Measurements from ENCODE around the gene OPTC.
"Not testable (repeated sequence)": the region's sequence is repeated elsewhere in the genome, so short reads cannot be mapped to it uniquely, and the experiment has no call there.

The OPTC gene

DNA sequence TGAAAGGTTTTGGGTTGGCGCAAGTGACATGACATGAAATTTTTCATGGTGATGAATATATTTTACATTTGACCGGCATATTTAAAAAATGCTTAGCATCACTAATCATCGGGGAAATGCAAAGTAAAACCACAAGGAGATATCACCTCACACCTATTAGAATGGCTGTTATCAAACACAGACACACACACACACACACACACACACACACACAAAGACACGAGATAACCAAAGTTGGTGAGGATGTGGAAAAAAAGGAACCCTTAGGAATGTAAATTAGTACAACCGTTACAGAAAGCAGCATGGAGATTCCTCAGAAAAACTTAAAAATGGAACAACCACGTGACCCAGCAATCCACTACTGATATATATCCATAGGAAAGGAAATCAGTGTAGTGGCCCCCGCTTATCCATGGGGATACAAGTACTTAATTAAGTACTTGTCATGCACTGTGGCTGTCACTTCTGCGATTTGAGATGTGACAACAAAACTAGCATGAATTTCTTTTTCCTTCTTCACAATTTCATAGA is 34.2 kb upstream of the OPTC start:
- no peaks in the 10 kb centered on the region for H3K36me3 ChIP-seq (ENCODE audit: insufficient read depth, low read length)
- no peaks in the 10 kb centered on the region for H3K9me3 ChIP-seq (ENCODE audit: control insufficient read depth, insufficient read depth, low read length)
- H3K4me1 ChIP-seq (ENCODE audit: insufficient read depth, low read length), result peaks cover 7% of the 10 kb centered on the region; the same call in 1 of the 2 replicates
- H3K9ac ChIP-seq (ENCODE audit: low read depth, low read length), result no peak overlapping the region

DNA sequence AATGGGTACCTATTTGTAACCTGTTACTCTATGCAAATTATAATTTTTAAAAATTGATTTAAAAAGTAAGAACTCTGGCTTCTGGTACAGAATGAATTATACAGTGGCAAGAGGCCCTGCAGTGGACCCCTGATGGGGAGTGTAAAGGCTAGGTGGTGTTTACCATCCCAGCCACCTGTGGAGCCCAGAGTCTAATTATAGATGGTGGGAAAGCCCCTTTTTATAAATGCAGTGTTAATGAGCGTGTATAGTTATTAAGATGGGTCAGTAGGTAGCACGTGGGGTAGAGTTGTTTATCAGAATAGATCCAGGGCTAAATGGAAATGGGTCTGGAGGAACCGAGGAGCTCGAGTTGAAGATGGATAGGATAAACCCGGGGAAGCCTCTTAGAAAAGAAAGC is 32.2 kb upstream of the OPTC start:
- Histone ChIP-seq H3K9ac (ENCODE audit: low read depth, low read length) (no peak overlapping the region), H3K9me3 (ENCODE audit: control insufficient read depth, insufficient read depth, low read length) (no peaks in the 10 kb centered on the region), H3K36me3 (ENCODE audit: insufficient read depth, low read length) (no peaks in the 10 kb centered on the region), H3K4me1 (ENCODE audit: insufficient read depth, low read length) (peaks cover 15% of the 10 kb centered on the region; the same call in 1 of the 2 replicates)

DNA sequence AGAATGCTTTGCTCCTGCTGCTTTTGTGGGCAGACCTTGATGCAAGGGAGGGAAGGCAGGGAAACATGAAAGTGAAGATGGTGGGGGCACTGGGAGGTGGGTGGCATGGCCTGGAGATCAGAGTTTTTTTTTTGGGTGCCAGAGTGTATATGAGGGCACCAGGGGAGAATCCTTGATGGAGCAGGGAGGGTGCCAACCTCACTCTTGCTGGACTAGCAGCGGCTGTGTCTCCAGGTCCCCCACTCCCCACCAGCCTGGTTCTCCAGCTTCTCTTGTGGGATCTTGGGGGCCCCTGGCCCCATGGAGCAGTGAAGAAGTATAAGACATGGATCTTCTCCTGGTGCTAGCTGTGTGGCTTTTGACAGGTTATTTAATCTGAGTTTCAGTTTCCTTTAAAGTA is 31.8 kb upstream of the OPTC start:
- Histone ChIP-seq H3K36me3 (ENCODE audit: insufficient read depth, low read length) (no peaks in the 10 kb centered on the region), H3K4me1 (ENCODE audit: insufficient read depth, low read length) (peaks cover 18% of the 10 kb centered on the region; the same call in 1 of the 2 replicates), H3K9ac (ENCODE audit: low read depth, low read length) (no peak overlapping the region), H3K9me3 (ENCODE audit: control insufficient read depth, insufficient read depth, low read length) (no peaks in the 10 kb centered on the region)

GRCh38 chr1:203462878-203463277 is 31.1 kb upstream of the OPTC start:
- no peaks in the 10 kb centered on the region for H3K36me3 ChIP-seq (ENCODE audit: insufficient read depth, low read length)
- peaks cover 18% of the 10 kb centered on the region; the same call in 1 of the 2 replicates for H3K4me1 ChIP-seq (ENCODE audit: insufficient read depth, low read length)
- H3K9me3 ChIP-seq (ENCODE audit: control insufficient read depth, insufficient read depth, low read length), result no peaks in the 10 kb centered on the region
- H3K9ac ChIP-seq (ENCODE audit: low read depth, low read length), result no peak overlapping the region

- no peak overlapping the region for H3K9ac ChIP-seq (ENCODE audit: low read depth, low read length)
- peaks cover 18% of the 10 kb centered on the region; the same call in 1 of the 2 replicates for H3K4me1 ChIP-seq (ENCODE audit: insufficient read depth, low read length)
- H3K9me3 ChIP-seq (ENCODE audit: control insufficient read depth, insufficient read depth, low read length), result no peaks in the 10 kb centered on the region
Measured at GRCh38 chr1:203463469-203464062, 30.4 kb upstream of the OPTC start.

DNA sequence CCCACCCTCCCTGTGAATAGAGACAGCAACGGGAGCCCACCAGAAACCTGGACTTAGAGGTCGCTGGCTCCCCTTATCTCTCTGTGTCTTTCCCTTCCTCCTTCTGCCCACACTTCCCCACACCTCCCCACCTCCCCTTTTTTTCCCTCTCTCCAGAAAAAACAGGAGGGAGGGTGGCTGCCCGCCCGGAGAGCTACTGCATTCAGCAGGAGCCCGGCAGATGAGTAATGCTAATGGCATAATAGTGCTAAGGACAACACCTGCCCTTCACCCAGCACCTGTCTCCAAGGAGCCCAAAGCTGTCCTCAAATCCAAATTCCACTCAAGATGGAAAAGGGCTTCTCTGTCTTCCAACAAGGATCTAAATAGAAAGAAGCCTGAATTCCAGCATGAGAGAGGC is 29.7 kb upstream of the OPTC start:
- no peak overlapping the region for H3K9ac ChIP-seq (ENCODE audit: low read depth, low read length)
- H3K36me3 ChIP-seq (ENCODE audit: insufficient read depth, low read length), result no peaks in the 10 kb centered on the region
- peaks cover 18% of the 10 kb centered on the region; the same call in 1 of the 2 replicates for H3K4me1 ChIP-seq (ENCODE audit: insufficient read depth, low read length)
- no peaks in the 10 kb centered on the region for H3K9me3 ChIP-seq (ENCODE audit: control insufficient read depth, insufficient read depth, low read length)

More at GRCh38 chr1:203463469-203464062, 30.4 kb upstream of the OPTC start:
- no peaks in the 10 kb centered on the region for H3K36me3 ChIP-seq (ENCODE audit: insufficient read depth, low read length)

DNA sequence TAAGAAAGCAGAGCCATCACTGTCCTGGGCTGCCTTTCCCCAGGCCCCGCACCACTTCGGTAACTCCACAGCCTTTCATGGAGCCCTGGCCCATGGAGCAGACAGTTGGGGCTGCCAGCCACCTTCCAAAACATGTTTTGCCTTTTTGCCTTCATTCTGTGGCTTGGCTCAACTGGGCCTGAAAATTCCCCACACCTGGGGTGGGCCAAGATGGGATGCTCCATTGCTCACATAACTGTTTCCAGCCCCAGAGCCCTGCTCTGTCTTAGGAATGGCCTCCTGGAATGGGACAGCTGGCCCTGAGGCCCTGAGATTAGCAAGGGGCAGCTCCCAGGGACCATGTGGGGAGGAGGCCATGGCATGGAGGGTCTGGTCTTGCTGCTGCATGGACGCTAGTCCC is 29.2 kb upstream of the OPTC start:
- no peak overlapping the region for H3K9ac ChIP-seq (ENCODE audit: low read depth, low read length)
- no peaks in the 10 kb centered on the region for H3K9me3 ChIP-seq (ENCODE audit: control insufficient read depth, insufficient read depth, low read length)
- H3K36me3 ChIP-seq (ENCODE audit: insufficient read depth, low read length), result no peaks in the 10 kb centered on the region
- H3K4me1 ChIP-seq (ENCODE audit: insufficient read depth, low read length), result peaks cover 18% of the 10 kb centered on the region; the same call in 1 of the 2 replicates

DNA sequence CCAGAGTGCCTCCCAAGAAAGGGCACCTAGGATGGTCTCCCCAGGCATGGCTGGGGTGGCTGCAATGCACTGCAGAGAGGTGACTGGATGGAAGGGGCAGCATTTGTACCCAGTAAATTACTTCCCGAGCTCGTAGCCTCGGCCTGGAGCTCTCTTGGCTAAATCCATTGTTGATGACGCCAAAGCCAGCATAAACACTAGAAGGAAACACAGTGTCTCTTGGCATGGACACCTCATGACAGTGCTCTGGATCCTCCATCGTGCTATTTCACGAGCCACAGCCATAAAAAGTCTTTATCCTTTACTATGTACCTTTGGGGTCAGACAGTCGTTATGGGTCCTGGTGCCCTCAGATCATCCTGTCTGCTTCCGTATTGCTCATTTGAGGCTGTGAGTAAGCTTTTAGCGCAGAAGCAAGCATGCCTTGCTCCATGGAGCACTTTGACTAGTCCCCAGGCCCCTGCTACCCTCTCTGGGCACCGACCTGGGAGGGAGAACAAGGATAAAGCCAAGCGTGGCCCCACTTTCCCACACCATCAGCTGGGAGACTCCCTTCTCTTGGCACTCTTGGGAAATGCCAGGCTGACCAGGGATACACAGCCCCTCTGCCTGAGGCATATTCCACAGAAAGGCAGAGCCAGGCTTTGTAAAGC is 28.7 kb upstream of the OPTC start:
- Histone ChIP-seq H3K36me3 (ENCODE audit: insufficient read depth, low read length) (no peaks in the 10 kb centered on the region), H3K9ac (ENCODE audit: low read depth, low read length) (no peak overlapping the region), H3K9me3 (ENCODE audit: control insufficient read depth, insufficient read depth, low read length) (no peaks in the 10 kb centered on the region), H3K4me1 (ENCODE audit: insufficient read depth, low read length) (peaks cover 18% of the 10 kb centered on the region; the same call in 1 of the 2 replicates)

- peaks cover 18% of the 10 kb centered on the region; the same call in 1 of the 2 replicates for H3K4me1 ChIP-seq (ENCODE audit: insufficient read depth, low read length)
- H3K9me3 ChIP-seq (ENCODE audit: control insufficient read depth, insufficient read depth, low read length), result no peaks in the 10 kb centered on the region
- H3K9ac ChIP-seq (ENCODE audit: low read depth, low read length), result no peak overlapping the region
- no peaks in the 10 kb centered on the region for H3K36me3 ChIP-seq (ENCODE audit: insufficient read depth, low read length)
Measured at GRCh38 chr1:203465948-203466347, 28.0 kb upstream of the OPTC start.

DNA sequence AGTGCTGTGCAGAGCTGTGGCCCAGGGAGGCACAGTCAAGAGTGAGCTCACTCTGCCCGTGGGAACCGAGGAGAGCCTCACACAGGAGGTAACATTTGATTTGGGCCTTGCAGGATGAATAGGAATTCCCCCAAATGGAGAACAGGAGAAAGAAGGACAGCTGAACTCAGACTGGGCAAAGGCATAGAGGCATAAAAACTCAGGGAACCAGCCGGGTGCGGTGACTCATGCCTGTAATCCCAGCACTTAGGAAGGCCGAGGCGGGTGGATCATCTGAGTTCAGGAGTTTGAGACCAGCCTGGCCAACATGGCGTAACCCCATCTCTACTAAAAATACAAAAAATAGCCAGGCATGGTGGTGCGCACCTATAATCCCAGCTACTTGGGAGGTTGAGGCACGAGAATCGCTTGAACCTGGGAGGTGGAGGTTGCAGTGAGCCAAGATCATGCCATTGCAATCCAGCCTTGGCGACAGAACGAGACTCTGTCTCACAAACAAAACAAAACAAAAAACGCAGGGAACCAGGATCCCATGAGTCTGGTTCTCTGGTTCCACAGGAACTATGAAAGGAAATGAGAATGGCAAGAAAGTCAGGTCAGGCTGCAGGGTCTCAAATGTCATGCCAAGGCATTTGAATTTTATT is 26.9 kb upstream of the OPTC start:
- not testable (repeated sequence) for H3K9ac ChIP-seq (ENCODE audit: low read depth, low read length); H3K36me3 ChIP-seq (ENCODE audit: insufficient read depth, low read length); H3K9me3 ChIP-seq (ENCODE audit: control insufficient read depth, insufficient read depth, low read length)
- H3K4me1 ChIP-seq (ENCODE audit: insufficient read depth, low read length), result peaks cover 16% of the 10 kb centered on the region; the same call in 1 of the 2 replicates

DNA sequence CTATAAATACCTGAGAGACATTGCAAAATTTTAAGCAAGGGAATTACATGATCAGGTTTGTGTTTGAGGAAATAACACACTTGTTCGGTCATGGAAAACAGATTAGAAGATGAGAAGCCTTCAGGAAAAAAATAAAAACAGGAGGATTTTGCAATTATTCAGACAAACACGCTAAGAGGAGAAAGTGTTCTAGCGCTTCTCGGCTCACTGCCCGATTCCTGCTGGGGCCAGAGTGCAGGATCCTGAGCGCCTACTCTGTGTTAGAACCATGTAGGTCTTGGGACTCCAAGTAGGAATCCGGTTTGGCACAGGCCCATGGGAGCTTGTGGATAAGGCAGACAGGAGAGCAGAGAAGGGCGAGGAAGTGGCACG is 26.4 kb upstream of the OPTC start:
- Histone ChIP-seq H3K36me3 (ENCODE audit: insufficient read depth, low read length) (no peaks in the 10 kb centered on the region), H3K9ac (ENCODE audit: low read depth, low read length) (no peak overlapping the region), H3K9me3 (ENCODE audit: control insufficient read depth, insufficient read depth, low read length) (no peaks in the 10 kb centered on the region), H3K4me1 (ENCODE audit: insufficient read depth, low read length) (peaks cover 16% of the 10 kb centered on the region; the same call in 1 of the 2 replicates)

GRCh38 chr1:203468326-203468725 is 25.6 kb upstream of the OPTC start:
- Histone ChIP-seq H3K36me3 (ENCODE audit: insufficient read depth, low read length) (no peaks in the 10 kb centered on the region), H3K4me1 (ENCODE audit: insufficient read depth, low read length) (peaks cover 16% of the 10 kb centered on the region; the same call in 1 of the 2 replicates), H3K9ac (ENCODE audit: low read depth, low read length) (no peak overlapping the region), H3K9me3 (ENCODE audit: control insufficient read depth, insufficient read depth, low read length) (no peaks in the 10 kb centered on the region)

DNA sequence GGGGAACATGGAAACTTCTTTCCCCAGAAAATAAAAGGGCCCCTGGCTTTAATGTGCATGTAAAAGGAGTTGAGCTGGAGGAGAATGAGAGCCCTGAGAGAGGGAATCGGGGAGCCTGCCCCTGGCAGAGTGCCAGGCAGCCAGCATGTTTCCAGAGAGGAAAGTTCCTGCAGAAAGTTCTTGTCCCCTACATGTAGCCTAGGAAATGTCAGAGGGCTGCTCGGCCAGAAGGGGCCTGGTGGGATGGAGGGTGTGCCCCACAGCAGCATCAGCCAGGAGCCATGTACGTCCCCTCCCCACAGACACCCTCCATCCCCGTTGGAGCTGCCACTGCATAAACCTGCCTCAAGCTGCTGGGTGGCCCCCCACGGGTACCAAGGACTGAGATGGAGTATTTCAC is 23.7 kb upstream of the OPTC start:
- no peaks in the 10 kb centered on the region for H3K9me3 ChIP-seq (ENCODE audit: control insufficient read depth, insufficient read depth, low read length)
- no peak overlapping the region for H3K9ac ChIP-seq (ENCODE audit: low read depth, low read length)
- peaks cover 11% of the 10 kb centered on the region; the same call in 1 of the 2 replicates for H3K4me1 ChIP-seq (ENCODE audit: insufficient read depth, low read length)
- H3K36me3 ChIP-seq (ENCODE audit: insufficient read depth, low read length), result no peaks in the 10 kb centered on the region

DNA sequence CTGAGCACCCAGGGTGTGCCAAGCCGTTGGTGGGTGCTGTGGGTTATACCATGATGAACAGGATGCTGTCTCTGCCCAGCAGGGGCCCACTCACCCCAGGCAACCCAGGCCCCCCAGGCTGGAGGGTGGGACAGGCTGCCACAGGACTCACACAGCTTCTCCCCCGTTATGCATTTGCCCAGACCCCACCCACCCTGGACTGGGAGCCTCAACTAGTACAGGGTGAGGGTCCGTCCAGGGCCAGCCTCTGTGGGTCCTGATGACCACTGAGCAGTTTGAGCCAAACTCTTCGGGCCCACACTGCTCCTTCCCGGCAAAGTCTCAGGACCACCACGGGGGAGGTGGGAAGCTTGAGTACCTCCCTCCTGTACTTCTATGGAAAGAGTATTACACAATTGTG is 22.1 kb upstream of the OPTC start:
- Histone ChIP-seq H3K36me3 (ENCODE audit: insufficient read depth, low read length) (no peaks in the 10 kb centered on the region), H3K9me3 (ENCODE audit: control insufficient read depth, insufficient read depth, low read length) (no peaks in the 10 kb centered on the region), H3K4me1 (ENCODE audit: insufficient read depth, low read length) (peaks cover 10% of the 10 kb centered on the region), H3K9ac (ENCODE audit: low read depth, low read length) (no peak overlapping the region)
